GM12864 (cell line): ENCODE measurements around the gene PLXNA2.

Source experiments
- DNase-seq: peaks from one replicate; pipeline ENCODE4 v3.0.0-alpha.2; 2011; ENCODE audit warnings: low read depth
- H3K4me3 ChIP-seq: 2 replicates; pipeline ENCODE4 v1.5.1; 2011; ENCODE audit warnings: mild to moderate bottlenecking, low read depth, low read length, control low read depth
- TF ChIP-seq, protein P1 (sequence below): IDR thresholded peaks from 2 replicates; pipeline ENCODE4 v1.5.1; 2011; ENCODE audit warnings: low read depth, mild to moderate bottlenecking, moderate library complexity, low read length, control low read depth, inconsistent platforms; ENCODE audit errors: missing control alignments

Gene PLXNA2

DNA sequence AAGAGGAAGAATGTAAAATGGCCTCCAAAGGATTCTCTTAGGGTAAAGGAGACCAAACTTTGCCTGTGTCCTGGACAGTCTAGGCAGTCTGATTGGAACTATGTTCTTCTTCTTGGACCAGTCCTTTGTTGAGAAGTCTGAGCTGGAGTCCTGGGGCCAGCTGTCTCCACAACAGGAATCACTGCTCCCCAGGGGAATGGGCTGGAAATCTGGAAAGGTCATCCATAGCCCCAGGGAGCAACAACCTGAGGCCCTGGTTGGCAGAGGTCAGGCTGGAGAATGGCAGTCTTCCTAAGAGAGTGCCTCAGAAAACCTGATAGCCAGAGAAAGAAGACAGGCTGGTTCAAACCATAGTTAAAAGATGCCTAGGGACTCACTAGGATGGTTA is 68.7 kb downstream of the PLXNA2 start:
- DNase-seq = no peak
- TF ChIP-seq, protein P1, sequence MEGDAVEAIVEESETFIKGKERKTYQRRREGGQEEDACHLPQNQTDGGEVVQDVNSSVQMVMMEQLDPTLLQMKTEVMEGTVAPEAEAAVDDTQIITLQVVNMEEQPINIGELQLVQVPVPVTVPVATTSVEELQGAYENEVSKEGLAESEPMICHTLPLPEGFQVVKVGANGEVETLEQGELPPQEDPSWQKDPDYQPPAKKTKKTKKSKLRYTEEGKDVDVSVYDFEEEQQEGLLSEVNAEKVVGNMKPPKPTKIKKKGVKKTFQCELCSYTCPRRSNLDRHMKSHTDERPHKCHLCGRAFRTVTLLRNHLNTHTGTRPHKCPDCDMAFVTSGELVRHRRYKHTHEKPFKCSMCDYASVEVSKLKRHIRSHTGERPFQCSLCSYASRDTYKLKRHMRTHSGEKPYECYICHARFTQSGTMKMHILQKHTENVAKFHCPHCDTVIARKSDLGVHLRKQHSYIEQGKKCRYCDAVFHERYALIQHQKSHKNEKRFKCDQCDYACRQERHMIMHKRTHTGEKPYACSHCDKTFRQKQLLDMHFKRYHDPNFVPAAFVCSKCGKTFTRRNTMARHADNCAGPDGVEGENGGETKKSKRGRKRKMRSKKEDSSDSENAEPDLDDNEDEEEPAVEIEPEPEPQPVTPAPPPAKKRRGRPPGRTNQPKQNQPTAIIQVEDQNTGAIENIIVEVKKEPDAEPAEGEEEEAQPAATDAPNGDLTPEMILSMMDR = no peak
- H3K4me3 ChIP-seq = no peak overlapping the region

DNA sequence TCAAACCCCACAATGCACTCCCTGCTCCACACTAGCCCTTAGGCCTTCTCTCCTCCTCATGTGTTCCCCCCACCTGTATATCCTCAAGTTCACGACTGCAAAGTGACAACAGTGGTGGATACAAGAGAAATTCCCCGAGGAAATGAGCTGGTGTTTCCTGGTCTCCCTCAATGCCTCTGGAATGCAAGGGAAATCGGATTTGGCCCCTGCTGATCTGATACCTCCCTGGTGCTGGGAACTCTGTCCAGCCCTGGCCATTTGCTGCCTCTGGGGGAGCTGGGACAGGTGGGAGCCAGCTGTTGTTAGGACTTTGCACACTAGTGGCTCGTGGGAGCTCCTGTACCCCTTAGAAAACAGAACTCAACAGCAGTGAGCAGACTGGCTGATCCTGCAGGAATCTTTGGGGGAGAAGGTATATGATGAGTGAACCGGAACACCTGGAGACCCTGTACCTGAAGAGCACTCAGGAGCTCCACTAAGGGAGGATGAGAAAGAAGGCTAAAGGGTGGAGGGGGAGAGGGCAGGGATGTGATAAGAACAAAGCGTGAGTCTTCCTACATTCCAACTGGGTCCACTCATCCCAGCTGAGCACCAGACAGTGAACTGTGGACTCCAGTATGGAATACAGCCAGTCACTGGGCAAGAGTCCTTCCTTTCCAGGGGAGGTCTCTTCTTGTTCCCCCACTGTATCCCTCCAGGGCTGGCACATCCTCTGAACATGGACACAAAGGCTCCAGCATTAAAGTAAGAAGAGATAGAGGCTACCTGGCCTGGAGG is 69.3 kb downstream of the PLXNA2 start:
- H3K4me3 ChIP-seq = no peak overlapping the region
- TF ChIP-seq, protein P1 = no peak
- DNase-seq = no peak

DNA sequence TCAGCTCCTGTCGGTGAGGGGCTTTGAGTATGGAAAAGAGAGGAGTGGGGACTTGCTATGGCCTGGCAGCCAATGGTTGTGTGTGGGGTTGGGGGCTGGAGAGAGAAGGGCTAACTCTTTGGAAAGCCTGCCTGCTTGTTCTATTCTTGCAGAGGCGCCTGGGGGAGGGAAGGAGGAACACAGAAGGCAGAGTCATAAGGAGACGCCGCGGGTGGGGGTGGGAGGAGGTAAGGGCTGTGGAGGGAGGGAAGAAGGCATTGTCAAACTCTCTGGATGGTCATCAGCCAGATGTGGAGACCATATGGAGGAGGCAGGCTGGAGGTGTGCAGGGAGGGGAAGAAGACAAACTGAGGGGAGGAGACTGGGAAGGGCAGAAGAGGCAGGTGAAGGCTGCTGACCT is 70.0 kb downstream of the PLXNA2 start:
- DNase-seq = no peak
- TF ChIP-seq, protein P1 = no peak

DNA sequence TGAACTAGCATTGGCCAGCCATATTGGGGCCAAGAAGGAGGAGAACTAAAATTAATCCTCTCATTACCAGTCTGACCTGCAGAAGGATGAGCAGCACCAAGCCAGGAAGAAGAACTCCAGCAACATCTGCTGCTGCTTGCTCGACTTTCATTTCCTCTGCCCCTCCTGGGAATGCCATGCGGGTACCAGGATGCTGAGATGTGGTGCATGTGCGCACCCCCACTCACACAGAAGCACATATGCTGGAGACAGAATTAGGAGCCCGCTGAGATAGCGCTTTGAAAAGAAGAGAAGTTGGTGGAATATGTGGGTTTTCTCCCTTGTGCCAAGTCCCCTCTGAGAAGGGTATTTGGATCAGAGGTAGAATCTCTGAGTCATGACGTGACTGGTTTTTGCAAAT is 70.4 kb downstream of the PLXNA2 start:
- no peak overlapping the region for H3K4me3 ChIP-seq
- no peak for DNase-seq
- TF ChIP-seq, protein P1 = no peak

More for the DNA sequence above, 70.0 kb downstream of the PLXNA2 start:
- H3K4me3 ChIP-seq = no peak overlapping the region

DNA sequence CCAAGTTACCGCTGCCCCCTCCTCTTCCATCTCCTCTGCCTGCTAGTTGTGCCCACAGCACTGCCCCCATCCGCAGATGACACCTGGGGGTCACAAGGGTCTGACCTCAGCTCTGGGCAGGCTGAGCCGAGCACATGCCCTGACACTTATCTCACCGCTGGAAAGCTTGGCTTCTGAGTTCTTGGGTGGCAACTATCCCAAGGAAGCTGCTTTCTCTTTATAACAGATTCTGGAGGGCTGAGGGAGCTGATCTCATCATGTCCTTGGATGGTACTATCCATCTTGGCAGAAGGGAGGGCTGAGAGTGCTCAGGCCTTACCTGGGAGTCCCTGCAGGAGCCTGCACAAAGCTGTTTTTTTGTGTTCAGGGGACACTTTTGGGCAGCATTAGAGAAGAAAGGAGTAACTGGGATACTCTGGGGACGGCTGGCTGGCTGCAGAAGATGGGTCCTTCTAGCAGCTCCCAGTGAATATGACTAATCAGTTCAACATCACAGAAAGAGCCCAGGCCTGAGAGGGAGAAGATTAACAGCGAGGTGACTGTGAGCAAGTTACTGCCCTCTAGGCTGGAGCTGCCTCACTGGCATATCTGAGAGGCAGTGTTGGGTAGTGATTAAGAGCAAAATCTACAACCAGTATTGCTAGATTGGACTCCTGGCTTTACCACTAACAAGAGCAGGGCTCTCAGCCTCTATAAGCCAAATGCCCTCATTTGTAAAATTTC is 71.6 kb downstream of the PLXNA2 start:
- TF ChIP-seq, protein P1 = no peak
- no peak for DNase-seq
- no peak overlapping the region for H3K4me3 ChIP-seq

DNA sequence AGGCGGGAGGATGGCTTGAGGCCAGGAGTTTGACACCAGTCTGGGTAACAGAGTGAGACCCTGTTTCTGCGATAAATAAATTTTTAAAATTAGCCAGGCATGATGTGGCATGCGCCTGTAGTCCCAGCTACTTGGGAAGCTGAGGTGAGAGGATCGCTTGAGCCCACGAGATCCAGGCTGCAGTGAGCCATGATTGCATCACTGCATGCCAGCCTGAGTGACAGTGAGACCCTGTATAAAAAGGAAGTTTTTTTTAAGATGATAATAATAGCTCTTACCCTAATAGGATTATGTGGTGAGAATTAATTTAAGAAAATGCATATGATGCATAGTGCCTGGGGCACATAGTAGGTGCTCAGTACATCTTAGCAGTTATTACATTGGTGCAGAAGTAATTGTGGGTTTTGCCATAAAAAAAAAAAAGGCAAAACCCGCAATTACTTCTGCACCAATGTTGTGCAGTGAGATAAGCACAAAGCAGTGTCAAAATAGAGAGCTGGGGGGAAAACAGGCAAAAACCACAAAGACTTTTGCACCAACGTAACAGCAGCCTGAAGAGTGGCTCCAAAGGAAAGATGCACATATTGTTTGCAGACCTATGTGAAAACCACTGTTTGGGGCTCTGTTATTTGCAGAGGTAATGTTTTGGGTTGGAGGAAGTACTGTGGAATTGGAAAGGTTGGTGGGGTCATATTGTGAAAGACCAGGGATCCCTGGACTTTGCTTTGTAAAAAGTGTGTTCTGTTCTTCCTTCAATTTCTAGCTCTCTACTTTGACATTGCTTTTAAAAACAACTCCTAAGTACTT is 72.4 kb downstream of the PLXNA2 start:
- no peak for DNase-seq
- TF ChIP-seq, protein P1 = no peak
- no peak overlapping the region for H3K4me3 ChIP-seq
